NCI-H1092 treated with DMSO at 0.1 percent for 48 hours (cell line): Measurements from ENCODE around the gene MSANTD3.
A peak's percentile ranks its signal among the peaks of the same experiment; 100 is the strongest.
"Not testable (repeated sequence)": the region's sequence is repeated elsewhere in the genome, so short reads cannot be mapped to it uniquely, and the experiment has no call there.

Experiments
- DNase-seq: peaks from one replicate; lab custom pipeline; 2025; lab: John Stamatoyannopoulos, UW

MSANTD3 gene

GRCh38 chr9:100426530-100427365, at the start of gene MSANTD3:
MSANTD3 (plus strand) TSS chr9:100427143; CDS start chr9:100441939, 14,796 bp downstream.
- DNase-seq = peak; percentile 74

- DNase-seq = no peak
These were observed 47.1 kb upstream of the MSANTD3 start for GRCh38 chr9:100379862-100380261.

- not testable (repeated sequence) for DNase-seq
These were observed 34.0 kb upstream of the MSANTD3 start for GRCh38 chr9:100392989-100393388.

- DNase-seq = no peak
These were observed 32.8 kb upstream of the MSANTD3 start for GRCh38 chr9:100394032-100394695.

GRCh38 chr9:100394816-100395215, 32.1 kb upstream of the MSANTD3 start:
- no peak for DNase-seq

- DNase-seq = no peak
These were observed 30.2 kb upstream of the MSANTD3 start for GRCh38 chr9:100396769-100397168.

- no peak for DNase-seq
These were observed 29.2 kb upstream of the MSANTD3 start for GRCh38 chr9:100397529-100398266.

GRCh38 chr9:100401042-100401441, 25.9 kb upstream of the MSANTD3 start:
- DNase-seq = no peak

- no peak for DNase-seq
These were observed 20.0 kb upstream of the MSANTD3 start for GRCh38 chr9:100406962-100407361.

- no peak for DNase-seq
These were observed 18.3 kb upstream of the MSANTD3 start for GRCh38 chr9:100408546-100409175.

- DNase-seq = no peak
These were observed 17.8 kb upstream of the MSANTD3 start for GRCh38 chr9:100409176-100409556.

- DNase-seq = peak; percentile 98
These were observed 15.3 kb upstream of the MSANTD3 start for GRCh38 chr9:100411472-100412283.

GRCh38 chr9:100413839-100414420, 13.0 kb upstream of the MSANTD3 start:
- no peak for DNase-seq

GRCh38 chr9:100417815-100418214, 9.1 kb upstream of the MSANTD3 start:
- DNase-seq = no peak

GRCh38 chr9:100419166-100419565, 7.8 kb upstream of the MSANTD3 start:
- no peak for DNase-seq

- not testable (repeated sequence) for DNase-seq
These were observed 5.8 kb upstream of the MSANTD3 start for GRCh38 chr9:100421116-100421515.

GRCh38 chr9:100425758-100426157, 1.2 kb upstream of the MSANTD3 start:
- DNase-seq = no peak

- DNase-seq = no peak
These were observed 784 bp upstream of the MSANTD3 start for GRCh38 chr9:100426189-100426529.

GRCh38 chr9:100427366-100428263, 672 bp downstream of the MSANTD3 start:
- peak; percentile 35 for DNase-seq
